ENCODE results near the gene ZNF837.
"Not testable (repeated sequence)": the region's sequence is repeated elsewhere in the genome, so short reads cannot be mapped to it uniquely, and the experiment has no call there.

The ZNF837 gene

DNA sequence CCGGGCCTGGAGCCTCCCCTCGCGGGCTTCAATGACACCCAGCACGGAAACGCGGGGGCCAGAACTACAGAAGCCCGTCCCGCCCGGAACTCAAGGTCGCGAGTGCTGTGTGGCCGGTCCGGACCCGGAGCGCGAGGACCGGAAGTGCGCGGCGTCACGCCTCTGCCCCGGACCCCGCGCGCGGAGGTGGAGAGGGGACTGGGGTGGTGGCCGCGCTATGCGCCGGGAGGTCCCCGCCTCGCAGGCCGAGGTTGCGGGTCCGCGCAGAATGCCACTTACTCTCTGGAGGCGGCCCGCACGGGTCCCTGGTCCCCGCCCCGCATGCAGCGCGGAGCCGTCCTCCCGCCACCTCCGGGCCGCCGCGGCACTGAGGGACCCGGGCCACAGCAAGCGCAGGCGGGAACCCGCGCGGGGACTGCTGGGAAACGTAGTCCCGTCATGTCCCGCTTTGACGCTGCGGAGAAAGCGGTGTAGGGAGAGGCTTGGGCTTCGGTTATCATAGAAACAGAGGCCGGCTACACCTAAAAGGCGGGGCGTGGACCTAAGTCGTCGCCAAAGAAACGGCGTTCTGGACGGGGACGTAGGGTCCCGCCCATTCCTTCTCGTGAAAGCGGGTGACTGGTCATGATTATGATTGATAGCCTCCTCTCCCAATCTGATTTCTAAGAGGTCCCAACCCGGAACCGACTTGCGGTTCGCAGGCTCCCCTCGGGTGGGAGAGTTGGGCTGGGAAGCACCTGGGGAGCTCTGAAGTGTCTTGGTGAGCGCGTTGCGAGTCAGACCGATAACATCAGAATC lies at the start of gene ZNF837:
Gene ZNF837, minus strand, starts transcription at position 369 of the 798 bp plus-strand sequence. CDS start 11,698 bp downstream, outside the sequence.
- DNase-seq, result peak; percentile 99

DNA sequence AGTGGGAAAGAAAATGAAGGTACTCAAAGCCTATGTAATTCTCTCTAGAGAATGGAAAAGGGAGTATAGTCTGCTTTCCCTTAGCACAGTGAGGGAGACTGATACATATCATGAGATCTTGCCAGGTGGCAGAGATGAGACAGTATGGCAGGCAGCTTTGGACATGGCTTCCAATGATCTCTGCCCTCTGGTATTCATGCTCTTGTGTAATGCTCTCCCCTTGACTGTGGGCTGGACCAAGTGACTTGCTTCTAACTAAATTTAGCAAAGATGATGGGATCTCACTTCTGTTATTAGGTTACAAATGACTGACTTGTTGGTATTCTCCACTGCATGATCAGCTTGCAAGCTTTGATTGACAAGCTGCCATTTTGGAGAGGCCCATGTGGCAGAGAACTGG lies 48.9 kb upstream of the ZNF837 start:
- no peak for DNase-seq

DNA sequence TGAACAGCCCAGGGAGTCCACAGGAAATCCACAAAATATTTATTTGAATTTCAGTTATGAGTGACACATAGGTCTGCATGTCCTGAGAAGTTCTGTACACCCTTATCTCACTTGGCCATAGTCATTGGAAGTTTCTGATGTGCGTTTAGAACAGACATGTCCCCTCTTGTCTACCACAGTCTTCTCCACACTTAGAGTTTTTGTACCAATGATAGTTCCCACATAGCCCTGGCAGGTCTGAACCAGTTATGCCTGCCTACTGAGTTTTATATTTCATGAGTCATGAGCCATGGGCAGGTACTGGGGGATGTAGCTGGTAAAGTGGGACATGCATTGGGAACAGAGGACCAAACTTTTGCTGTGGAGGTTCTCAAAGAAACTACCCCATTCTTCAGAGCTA lies 47.8 kb upstream of the ZNF837 start:
- DNase-seq, result no peak

DNA sequence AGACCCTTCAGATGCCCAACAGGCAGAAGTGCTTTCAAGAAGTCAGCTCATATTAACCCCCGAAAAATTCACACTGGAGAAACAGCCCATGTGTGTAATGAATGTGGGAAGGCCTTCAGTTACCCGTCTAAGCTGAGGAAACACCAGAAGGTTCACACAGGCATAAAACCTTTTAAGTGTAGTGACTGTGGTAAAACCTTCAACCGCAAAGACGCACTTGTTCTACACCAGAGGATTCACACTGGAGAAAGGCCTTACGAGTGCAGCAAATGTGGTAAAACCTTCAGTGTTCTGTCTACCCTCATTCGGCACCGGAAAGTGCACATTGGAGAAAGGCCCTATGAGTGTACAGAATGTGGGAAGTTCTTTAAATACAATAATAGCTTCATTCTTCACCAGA lies 36.2 kb upstream of the ZNF837 start:
- no peak for DNase-seq

DNA sequence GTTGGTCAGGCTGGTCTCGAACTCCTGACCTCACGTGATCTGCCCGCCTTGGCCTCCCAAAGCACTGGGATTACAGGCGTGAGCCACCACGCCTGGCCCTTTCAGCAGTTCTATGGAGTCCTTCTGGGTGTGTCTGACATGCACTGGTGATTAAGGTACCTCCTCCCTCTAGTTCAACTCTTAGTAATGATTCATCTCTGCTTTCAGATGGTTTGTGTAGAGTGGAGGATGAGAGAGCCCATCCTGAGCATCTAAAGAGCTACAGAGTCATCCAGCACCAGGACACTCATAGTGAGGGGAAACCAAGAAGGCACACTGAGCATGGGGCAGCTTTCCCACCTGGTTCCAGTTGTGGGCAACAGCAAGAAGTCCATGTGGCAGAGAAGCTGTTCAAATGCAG lies 35.8 kb upstream of the ZNF837 start:
- DNase-seq, result no peak

DNA sequence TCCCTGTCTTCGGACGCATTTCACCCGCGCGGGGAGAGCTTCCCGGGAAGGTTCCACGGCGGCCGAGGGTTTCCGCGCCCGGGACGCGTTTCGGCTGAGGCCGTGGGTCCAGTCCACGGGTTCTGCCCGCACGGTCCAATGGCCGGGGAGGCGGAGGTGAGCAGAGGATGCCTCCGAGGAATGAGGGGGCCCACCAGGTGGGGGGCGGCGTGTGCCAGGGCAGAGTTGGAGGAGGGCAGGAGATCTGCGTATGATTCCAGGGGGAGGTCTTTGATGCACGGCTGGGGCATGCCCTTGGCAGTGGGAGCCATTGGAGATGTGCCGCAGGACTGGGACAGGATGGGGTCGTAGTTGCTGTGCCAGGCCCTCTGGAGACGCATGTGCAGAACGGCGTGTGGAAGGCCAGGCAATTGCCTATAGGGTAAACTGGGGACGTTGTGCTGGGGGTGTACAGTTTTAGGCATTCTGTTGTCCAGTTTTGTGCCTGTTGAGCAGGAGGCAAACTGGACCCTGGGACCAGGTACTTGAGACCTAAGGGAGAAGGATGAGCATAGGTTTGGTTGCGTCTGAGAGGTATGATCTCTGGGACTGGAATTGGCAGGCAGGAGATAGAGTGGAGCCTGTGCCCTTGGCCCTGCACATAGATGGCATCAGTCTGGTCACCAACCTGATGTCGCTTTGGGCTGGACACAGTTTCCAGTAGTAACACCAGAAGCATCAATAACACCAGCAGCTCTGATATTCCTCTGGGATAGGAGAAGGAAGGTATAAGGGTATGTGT lies 28.4 kb upstream of the ZNF837 start:
- DNase-seq, result peak; percentile 49

DNA sequence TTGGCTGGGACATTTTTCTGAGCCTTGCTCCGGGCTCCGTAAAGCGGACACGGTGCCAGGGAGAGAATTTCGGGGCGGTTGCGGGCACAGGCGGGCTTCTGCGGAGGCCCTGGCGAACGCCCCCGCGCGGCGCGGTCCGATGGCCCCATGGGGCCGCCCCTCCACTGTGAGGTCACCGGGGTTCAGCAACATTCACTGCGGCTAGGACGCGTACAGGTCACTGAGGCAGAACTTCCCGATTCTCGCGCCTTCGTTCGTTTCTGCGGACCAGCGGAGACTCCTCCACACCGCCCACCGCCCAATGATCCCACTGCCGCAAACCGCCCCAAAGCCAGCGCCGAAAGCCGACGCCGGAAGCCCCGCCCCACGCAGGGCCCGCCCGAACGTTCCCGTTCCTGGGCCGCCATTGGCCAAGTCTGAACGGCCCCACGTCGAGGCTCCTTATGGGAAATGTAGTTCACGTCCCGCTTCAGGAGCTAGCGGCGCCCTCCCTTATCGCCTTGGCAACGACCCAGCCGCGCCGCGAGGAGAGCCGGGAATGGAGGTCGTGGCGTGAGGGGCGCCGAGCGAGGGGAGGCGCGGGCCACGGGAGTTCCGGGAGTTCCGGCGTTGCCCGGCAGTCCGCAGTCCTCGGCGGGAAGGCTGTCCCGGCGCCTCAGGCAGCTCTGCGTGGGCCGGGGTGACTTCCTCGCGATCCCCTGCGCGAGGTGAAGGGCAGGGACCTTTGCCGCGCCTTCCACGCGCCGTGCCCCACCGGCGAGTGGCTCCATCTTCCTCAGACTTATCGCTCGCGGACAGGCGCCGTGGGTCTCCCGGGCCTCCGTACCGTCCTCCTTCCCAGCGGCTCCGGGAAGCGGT lies 27.6 kb upstream of the ZNF837 start, which contains the start of gene ZNF584:
Gene ZNF584, plus strand, starts transcription at position 498 of the 858 bp plus-strand sequence. CDS start 499 bp downstream, outside the sequence.
- DNase-seq, result peak; percentile 97

DNA sequence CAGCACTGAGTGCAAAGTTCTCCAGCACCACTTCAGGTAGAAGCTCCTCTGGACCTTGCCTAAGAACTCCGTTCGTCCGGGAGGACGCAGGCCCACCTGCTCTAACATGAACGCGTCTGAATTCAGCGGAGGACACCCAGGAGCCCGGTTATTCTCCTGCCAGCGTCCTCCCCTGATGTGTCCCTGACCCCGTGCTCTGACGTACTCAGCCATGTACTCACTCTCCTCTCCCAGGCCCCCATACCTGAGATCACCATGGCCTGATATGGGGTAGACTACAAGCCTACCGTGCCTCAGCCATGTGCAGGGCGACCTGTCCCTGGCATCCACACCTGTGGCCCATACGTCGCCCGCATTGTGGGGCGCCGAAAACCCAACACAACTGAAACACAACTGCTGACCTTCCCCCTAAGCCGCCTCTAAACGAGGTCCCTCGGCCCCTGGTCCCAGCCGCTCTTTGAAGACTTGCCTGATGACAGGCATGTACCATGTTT lies 26.9 kb upstream of the ZNF837 start:
- DNase-seq, result peak; percentile 29

DNA sequence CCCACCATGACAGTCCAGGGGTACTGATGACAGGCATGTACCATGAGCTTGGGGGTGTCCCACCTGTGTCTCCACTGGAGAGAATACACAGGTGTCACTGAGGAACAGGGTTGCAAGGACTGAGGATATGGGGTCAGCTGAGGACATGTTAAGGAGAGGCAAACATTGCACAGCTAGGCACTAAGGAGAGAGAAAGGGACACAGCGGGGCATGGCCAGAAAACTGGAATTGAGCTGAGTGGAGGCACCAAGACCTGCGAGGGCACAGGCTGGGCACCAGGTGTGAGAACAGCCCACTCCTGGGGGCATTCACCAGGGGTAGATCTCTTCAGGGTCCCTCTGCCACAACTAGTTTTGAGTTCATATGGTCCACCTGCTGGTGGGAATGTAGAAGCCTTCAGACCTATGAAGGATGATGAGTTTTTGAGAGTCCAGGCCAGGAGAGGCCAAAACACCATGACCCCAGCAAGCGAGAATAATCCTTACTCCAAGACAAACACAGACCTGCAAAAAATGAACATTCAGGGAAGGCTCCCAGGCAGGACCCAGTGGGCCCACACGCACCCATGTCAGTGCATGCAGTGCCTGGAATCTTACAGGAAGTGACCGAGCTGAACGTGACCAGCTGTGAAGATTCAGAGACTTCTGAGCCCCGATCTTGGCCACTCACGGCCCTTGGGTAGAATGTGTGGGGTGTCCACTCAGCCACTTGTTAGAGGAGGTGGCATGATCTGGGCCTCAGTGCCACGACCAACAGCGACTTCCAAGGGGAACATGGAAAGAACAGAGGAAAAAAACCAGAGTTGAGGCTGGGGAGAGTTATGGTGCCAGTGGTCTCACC lies 26.2 kb upstream of the ZNF837 start:
- no peak for DNase-seq

DNA sequence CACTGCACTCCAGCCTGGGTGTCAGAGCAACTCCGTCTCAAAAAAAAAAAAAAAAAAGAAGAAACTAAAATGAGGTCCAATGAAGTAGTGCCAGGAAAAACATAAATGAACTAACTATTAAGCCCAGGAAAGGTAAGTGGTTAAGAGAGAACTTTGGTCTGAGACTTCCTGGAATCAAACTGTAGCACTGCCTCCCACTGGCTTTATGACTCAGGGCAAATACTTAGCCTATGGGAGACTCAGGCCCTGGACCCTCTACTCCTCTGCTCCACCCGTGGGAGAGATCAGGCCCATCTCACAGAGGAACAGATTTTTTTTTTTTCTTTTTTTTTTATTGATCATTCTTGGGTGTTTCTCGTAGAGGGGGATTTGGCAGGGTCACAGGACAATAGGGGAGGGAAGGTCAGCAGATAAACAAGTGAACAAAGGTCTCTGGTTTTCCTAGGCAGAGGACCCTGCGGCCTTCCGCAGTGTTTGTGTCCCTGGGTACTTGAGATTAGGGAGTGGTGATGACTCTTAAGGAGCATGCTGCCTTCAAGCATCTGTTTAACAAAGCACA lies 23.2 kb upstream of the ZNF837 start:
- not testable (repeated sequence) for DNase-seq

DNA sequence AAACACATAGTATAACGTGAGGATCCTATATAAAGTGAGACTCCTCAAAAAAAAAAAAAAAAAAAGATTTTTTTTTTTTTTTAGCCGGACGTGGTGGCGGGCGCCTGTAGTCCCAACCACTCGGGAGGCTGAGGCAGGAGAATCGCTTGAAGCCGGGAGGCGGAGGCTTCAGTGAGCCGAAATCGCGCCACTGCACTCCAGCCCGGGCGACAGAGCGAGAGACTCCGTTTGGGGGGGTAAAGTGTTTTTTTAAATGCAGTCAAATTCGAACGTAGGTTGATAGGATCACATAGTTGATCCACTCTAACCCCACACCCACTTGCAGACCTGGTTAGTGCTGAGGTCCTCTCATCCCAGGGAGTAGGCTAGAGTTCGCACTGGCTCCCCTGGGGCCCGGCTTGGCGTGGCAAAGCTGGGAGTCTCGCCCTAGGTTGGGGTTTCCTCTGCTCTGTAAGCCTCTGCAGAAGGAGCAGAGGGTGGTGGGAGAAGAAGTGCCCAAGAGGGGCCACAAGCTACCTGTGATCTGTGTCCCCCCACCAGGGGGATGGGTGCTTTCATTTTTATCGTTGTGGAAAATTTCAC lies 21.1 kb upstream of the ZNF837 start:
- no peak for DNase-seq

DNA sequence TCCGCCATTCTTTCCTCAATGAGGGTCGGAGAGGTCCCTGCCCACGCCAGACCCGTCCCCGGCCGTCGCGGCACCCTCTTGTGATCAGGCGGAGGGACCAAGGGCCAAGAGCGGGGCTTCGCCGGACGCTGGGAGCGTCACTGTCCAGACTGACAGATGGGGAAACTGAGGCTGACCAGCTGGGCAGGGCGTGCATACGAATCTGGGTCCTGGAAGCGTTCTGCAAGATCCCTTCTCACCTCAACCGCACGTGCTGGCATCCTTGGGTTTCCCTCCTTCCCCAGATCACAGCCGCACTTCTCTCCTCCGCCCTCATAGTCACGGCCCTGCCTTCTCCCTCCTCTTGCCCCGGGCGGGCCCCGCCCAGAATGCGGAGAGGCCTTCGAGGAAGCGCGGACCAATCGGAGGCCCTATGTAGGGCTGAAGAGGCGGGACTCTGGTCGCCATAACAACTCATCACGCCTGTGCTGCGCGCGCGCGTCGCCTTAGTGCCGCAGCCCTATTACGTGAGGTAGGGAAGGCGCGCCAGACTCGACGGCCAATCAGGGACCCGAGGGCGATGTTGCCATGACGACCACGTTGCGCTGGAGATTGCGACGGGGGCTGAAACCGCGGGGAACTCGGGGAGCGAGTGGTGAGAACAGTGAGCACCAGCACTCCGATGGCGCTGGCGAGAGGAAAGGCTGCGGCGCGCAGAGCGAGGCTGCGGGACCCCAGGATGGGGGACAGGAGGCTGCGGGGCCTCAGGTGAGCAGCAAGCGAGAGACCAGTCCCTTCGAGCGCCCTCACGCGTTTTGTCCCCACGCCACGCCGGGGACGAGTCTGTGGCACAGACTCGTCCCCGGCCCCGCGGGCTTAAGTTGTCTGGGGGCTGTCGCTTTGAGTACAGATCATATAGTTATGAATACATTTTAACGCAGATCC lies 20.3 kb upstream of the ZNF837 start:
- peak; percentile 100 for DNase-seq

DNA sequence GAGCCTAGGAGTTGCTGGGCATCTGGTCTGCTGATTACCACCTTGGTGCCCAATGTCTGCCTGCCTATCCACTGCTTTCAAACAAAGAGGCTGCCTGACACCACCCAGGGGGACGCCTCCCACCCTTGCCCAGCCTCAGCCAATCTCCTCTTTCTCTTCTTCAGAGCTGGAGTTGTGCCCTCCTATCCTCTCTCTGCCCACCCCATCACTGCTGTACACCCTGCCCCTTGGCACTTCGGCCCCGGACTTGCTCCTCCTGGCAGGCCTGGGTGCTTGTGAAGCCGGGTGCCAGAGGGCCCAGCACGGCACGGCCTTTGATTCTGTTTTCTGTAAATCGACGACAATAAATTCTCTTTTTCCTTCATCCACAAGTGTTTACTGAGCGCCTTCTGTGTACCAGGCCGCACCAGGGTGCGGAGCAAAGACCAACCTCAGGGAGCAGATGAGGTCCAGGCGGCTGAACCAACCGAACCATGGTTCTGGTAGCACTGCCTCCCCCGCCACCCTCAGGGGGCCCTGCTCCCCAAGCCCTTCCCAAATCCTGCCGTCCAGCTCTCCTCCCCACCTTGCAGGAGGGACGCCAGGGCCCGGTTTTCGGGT lies 19.6 kb upstream of the ZNF837 start:
- DNase-seq, result peak; percentile 36

DNA sequence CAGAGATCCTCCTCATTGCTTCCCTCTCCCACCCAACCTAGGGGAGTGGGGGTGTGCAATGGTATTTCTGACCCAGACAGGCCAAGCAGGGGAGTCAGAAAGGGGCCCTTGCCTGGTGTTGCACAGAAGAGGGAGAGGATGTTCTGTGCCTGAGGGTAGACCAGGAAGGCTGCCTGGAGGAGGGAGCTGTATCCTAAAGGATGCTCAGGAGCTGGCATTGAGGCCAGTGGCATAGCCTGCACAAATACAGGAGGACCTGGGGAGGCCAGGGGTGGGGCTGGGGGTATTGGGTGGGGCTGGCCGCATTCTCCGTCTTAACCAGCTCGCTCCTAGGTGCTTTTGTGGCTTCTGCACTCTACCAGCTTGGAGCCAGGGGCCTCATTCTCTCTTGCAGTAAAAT lies 19.1 kb upstream of the ZNF837 start:
- no peak for DNase-seq

DNA sequence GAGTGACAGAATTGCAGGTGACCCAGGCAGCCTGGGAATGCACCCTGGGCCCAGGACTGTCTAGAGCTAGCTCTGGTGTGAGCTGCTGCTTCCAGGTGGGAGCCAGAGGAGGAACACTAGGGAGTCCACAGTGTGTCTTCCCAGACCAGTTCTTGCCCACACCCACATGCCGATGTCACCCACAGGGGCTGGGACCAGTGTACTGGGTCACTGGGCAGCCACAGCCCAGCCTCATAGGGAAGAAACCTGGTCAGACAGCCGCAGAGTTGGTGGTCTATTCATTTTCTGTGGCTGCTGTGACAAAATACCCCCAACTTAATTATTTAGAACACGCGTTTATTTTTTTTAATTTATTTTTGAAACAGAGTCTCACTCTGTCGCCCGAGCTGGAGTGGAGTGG lies 17.7 kb upstream of the ZNF837 start:
- peak; percentile 21 for DNase-seq

DNA sequence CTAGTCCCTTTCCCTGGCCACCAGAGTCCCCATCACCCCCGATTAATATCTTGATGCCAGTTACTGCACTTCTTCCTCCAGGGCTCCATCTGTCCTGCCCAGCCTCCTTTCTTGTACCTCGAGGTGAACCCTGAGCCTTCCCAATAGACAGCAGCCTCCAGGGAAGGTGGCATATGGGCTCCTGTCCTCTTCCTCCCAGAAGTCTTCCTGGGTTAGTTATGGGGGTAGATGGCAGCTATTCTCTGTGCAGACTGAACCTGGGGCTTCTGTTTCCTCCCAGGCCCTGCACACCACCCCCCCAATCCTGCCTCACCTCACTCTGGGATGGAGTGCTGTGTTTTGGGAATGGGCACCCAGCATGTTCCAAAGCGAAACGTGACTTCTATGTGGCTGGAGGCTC lies 17.3 kb upstream of the ZNF837 start:
- DNase-seq, result no peak

DNA sequence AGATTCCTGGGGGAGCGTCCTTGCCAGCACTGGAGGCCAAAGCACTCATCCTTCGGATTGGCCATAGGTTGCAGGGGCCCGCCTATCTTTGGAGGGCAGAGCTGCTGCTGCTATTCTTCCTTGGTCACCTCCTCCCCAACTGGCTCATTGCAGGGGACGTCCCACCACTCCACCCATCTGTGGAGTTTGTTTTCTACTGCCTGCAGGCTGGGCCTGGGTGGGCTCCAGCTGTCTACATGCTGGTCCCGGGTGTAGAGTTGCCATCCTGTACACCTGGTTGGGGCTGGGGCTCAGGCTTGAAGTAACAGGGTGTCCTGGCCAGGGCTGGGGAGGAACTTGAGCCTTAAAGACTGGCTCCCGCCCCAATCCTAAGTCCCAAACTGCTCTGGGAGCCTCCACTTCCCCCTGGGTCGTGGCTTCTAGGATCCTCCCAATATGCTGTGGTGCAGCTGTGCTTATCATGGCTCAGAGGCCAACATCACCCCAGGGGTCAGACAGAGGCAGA lies 16.8 kb upstream of the ZNF837 start:
- no peak for DNase-seq

DNA sequence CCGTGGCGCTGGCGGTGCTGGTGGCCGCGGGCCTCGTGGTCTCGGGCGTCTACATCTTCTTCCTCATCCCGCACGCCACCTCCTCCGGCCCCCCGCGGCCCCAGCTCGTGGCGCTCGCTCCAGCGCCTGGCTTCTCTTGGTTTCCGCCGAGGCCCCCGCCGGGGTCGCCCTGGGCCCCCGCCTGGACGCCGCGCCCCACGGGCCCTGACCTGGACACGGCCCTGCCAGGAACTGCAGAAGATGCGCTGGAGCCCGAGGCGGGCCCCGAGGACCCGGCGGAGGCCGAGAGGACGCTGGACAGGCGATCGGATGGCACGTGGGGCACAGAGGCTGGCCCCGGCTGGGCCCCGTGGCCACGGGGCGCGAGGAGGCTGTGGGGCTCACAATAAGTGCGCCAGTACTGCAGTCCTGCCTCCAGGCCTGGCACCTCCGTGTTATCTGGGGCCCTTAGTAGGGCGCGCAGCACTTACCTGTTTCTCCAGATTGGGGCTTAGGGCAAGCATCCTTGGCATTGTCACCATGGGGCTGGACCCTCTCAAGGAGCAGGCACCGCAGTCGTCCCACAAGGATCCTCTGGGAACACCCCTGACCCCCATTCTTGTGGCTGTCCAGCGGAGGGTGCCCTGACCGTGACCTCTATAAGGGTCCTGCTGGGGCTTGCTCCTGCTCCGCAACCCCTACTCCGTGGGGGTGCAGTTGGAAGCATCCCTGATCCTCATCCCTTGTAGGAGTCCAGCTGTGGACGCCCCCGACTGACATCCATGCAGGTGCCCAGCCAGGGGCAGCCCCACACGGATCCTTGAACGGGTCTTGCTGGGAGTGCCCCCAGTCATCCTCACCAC lies 16.1 kb upstream of the ZNF837 start:
- DNase-seq, result no peak

All from femur (tissue), 1 donor.